ENCODE measurements around the gene AP1S1.

GRCh38 chr7:101154693-101155102 is 422 bp downstream of the AP1S1 start:
- TF ChIP-seq POLR2A (IDR thresholded peaks at IDR 0.05; ENCODE audit: low read length) (no peak), GATA1 (IDR thresholded peaks at IDR 0.05; ENCODE audit: low read depth, low read length) (no peak)
